Endothelial cell (in vitro differentiated cells): ENCODE data around the gene TENM3. TPM values are rescaled to one million over a fixed set of nuclear protein-coding genes. Genes with fewer than 3 reads are reported as not detected.

Experiments used
- DNase-seq: peaks from one replicate; pipeline ENCODE4 v3.0.0; 2021; ENCODE audit warnings: low spot score
- H3K27ac Mint-ChIP-seq: one replicate; pipeline ENCODE4 v1.8.0; 2021; ENCODE audit warnings: mixed read lengths, inconsistent platforms; ENCODE audit not compliant: unreplicated experiment
- H3K27me3 Mint-ChIP-seq: one replicate; pipeline ENCODE4 v1.8.0; 2021; ENCODE audit warnings: mild to moderate bottlenecking, moderate library complexity, mixed read lengths, inconsistent platforms; ENCODE audit not compliant: unreplicated experiment
- H3K36me3 Mint-ChIP-seq: one replicate; pipeline ENCODE4 v1.8.0; 2021; ENCODE audit warnings: mild to moderate bottlenecking, low read depth, mixed read lengths, inconsistent platforms; ENCODE audit not compliant: unreplicated experiment
- H3K4me1 Mint-ChIP-seq: one replicate; pipeline ENCODE4 v1.8.0; 2021; ENCODE audit warnings: mild to moderate bottlenecking, mixed read lengths, inconsistent platforms; ENCODE audit not compliant: unreplicated experiment
- H3K4me3 Mint-ChIP-seq: one replicate; pipeline ENCODE4 v1.8.0; 2021; ENCODE audit warnings: mild to moderate bottlenecking, mixed read lengths, inconsistent platforms; ENCODE audit not compliant: unreplicated experiment
- H3K9me3 Mint-ChIP-seq: one replicate; pipeline ENCODE4 v1.8.0; 2021; ENCODE audit warnings: mixed read lengths, inconsistent platforms; ENCODE audit not compliant: unreplicated experiment
- total RNA-seq: library from RNA; stranded (reverse); fragmentation: NEBNext Ultra II Directional; extraction: Animal tissue kit (Norgen Biotek cat#: 25700); gene quantifications from one replicate; pipeline ENCODE4 v1.2.1, GENCODE V29; 2021; ENCODE audit not compliant: unreplicated experiment
- TF ChIP-seq, protein P1 (sequence below): fragments of 200-600 bp; sonication (generic); IDR thresholded peaks from one replicate; pipeline ENCODE4 v1.5.0; 2021; ENCODE audit warnings: antibody characterized with exemption; ENCODE audit not compliant: unreplicated experiment

Gene TENM3
- total RNA-seq, 1 donor from 2014 or later = 29.7 TPM

DNA sequence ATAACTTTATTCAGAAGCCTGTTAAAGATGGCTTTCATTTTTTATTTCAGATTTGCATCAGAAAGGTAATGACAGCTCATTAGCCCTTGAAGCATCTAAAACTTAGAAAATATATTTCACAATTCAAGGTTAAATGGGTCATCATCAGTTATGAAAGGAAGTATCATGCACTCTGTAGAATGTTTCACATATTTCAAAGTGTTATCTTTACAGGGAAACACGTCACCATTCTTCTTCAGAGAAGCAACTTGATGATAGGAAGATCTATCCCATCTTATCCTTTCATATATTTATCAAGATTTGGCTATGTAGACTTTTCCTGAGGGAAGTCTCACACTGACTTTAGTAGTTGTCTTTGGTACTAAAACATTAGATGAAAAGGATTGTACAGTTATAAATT, 277.8 kb downstream of the TENM3 start:
- Mint-ChIP-seq H3K4me1 (no peaks in the 10 kb centered on the region), H3K9me3 (no peaks in the 10 kb centered on the region), H3K27ac (no peak overlapping the region), H3K36me3 (no peaks in the 10 kb centered on the region), H3K27me3 (no peaks in the 10 kb centered on the region), H3K4me3 (no peak overlapping the region)
- no peak for DNase-seq
- TF ChIP-seq, protein P1, sequence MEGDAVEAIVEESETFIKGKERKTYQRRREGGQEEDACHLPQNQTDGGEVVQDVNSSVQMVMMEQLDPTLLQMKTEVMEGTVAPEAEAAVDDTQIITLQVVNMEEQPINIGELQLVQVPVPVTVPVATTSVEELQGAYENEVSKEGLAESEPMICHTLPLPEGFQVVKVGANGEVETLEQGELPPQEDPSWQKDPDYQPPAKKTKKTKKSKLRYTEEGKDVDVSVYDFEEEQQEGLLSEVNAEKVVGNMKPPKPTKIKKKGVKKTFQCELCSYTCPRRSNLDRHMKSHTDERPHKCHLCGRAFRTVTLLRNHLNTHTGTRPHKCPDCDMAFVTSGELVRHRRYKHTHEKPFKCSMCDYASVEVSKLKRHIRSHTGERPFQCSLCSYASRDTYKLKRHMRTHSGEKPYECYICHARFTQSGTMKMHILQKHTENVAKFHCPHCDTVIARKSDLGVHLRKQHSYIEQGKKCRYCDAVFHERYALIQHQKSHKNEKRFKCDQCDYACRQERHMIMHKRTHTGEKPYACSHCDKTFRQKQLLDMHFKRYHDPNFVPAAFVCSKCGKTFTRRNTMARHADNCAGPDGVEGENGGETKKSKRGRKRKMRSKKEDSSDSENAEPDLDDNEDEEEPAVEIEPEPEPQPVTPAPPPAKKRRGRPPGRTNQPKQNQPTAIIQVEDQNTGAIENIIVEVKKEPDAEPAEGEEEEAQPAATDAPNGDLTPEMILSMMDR = no peak

DNA sequence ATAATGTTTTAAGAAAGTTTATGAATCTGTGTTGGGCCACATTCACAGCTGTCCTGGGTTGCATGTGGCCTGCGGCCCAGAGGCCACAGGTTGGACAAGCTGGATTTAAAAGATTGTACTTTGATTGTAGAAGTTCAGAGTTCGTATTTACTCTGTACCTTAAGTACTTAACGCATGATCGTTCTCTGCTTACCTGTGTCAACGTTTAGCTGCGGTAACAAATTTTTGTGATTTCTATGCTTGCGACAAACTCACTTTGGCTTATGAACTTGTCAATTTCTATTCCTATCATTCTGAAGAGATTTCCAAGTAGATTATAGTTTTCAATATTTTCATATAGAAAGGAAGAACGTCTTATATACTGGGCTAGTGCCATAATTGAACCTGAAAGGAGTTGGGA, 285.6 kb downstream of the TENM3 start:
- H3K27me3 Mint-ChIP-seq = no peaks in the 10 kb centered on the region
- H3K36me3 Mint-ChIP-seq = no peaks in the 10 kb centered on the region
- TF ChIP-seq, protein P1 = no peak
- no peak for DNase-seq
- no peak overlapping the region for H3K27ac Mint-ChIP-seq
- H3K4me3 Mint-ChIP-seq = no peak overlapping the region
- no peaks in the 10 kb centered on the region for H3K9me3 Mint-ChIP-seq
- peaks cover 5% of the 10 kb centered on the region for H3K4me1 Mint-ChIP-seq

DNA sequence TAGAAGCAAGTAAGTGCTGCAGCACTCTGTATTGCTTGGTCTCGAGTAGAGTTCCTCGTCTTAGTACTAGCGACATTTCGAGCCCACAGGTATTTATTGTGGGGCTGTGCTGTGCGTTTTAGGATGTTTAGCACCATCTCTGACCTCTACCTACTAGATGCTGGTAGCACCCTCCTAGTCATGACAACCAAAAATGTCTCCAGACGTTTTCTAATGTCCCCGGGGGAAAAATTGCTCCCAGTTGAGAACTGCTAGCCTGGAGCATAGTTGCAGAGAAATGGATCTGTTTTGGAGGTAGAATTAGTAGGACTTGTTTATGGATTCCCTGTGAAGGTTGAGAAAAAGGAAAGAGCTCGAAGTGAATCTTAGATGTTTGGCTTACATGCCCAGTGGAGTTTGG, 287.2 kb downstream of the TENM3 start:
- H3K4me1 Mint-ChIP-seq = peaks cover 5% of the 10 kb centered on the region
- H3K27me3 Mint-ChIP-seq = no peaks in the 10 kb centered on the region
- no peaks in the 10 kb centered on the region for H3K9me3 Mint-ChIP-seq
- no peaks in the 10 kb centered on the region for H3K36me3 Mint-ChIP-seq
- TF ChIP-seq, protein P1 = no peak
- no peak overlapping the region for H3K4me3 Mint-ChIP-seq
- no peak overlapping the region for H3K27ac Mint-ChIP-seq
- DNase-seq = no peak

DNA sequence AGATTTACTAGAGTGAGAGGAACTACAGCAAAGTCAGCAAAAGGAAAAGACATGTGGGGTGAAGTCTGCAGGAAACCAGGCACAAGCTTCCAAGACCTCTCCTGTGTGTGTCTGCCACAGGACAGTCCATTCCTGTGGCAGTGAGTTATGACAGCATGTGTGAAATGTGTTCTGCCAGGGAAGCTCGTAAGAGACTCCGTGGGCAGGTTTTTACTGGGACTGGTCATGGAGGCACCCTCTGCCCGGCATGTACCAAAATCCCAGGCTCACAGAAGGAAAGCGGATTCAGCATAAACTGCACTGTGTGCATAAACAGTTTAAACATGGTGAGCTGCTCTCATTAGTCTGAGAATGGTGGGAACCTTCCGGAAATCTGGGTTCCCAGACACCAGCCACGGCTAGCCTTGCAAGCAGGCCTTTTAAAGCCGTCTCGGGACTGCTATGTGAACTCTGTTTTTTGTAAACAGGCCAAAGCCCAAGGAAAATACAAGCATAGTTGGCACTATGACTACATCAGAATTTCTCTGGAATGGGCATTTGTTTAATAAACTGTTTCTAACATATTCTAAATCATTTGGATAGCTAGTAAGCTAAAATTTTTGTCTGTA, 288.5 kb downstream of the TENM3 start:
- Mint-ChIP-seq H3K36me3 (no peaks in the 10 kb centered on the region), H3K4me1 (peaks cover 5% of the 10 kb centered on the region), H3K27me3 (no peaks in the 10 kb centered on the region), H3K9me3 (no peaks in the 10 kb centered on the region), H3K27ac (no peak overlapping the region), H3K4me3 (no peak overlapping the region)
- no peak for DNase-seq
- TF ChIP-seq, protein P1 = no peak

DNA sequence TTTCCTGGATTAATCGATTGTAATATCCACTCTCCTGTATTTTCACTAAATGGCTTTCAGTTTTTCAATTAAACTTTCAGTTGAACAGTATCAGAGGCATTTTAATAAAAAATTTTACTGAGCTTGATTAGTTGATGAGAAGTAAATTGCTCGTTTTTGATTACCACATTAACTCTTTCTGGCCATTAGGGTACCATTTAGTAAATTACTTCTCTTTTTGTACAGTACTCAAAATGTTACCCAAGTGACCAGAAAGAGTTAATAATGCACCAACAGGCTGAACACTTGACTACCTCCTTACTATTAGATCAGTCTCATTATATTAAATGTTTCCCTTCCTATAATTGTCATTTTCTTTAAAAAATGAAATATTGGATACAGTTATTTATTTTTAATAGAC, 289.2 kb downstream of the TENM3 start:
- peaks cover 5% of the 10 kb centered on the region for H3K4me1 Mint-ChIP-seq
- no peaks in the 10 kb centered on the region for H3K27me3 Mint-ChIP-seq
- DNase-seq = no peak
- H3K4me3 Mint-ChIP-seq = no peak overlapping the region
- H3K9me3 Mint-ChIP-seq = no peaks in the 10 kb centered on the region
- H3K36me3 Mint-ChIP-seq = no peaks in the 10 kb centered on the region
- TF ChIP-seq, protein P1 = no peak
- H3K27ac Mint-ChIP-seq = no peak overlapping the region
